OCI-M1 (cell line): ENCODE results near the gene NEMP2.

Experiments used
- DNase-seq: peaks from one replicate; lab custom pipeline; 2025; lab: John Stamatoyannopoulos, UW

Gene NEMP2

GRCh38 chr2:190457256-190457655 is 77.3 kb downstream of the NEMP2 start:
- no peak for DNase-seq

- DNase-seq: no peak
Measured at GRCh38 chr2:190456833-190457232, 77.7 kb downstream of the NEMP2 start.

GRCh38 chr2:190455358-190456095 is 79.0 kb downstream of the NEMP2 start:
- no peak for DNase-seq

GRCh38 chr2:190454795-190455194 is 79.7 kb downstream of the NEMP2 start:
- DNase-seq: no peak
